Erythroblast (primary cell): ENCODE measurements around the gene MDFIC2.

Experiments
- GATA1 ChIP-seq: IDR thresholded peaks from 2 replicates; pipeline ENCODE4 v1.6.1; 2011; ENCODE audit warnings: low read depth, mild to moderate bottlenecking, control low read depth, low read length, moderate library complexity
- POLR2A ChIP-seq: IDR thresholded peaks from 2 replicates; pipeline ENCODE4 v1.6.1; 2011; ENCODE audit warnings: mild to moderate bottlenecking, low read length

DNA sequence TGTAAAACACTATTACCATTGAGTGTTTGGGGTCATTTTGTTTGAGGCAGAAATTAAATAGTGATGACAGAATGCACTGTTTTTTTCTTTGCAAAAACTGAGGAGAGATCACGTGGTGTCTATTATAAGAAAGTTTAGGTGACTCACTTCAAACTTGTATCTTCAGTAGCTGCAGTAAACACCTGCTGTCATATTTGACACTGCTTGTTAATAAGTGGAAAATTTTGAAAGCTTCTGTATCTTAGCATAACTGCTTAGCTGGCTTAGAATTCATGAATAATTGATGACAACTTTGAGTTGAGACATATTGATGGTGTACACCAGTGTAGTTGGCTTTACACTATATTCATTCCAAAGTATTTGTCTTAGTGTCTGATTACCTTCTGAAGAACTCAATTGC is 29.7 kb upstream of the MDFIC2 start:
- no peak for TF ChIP-seq POLR2A
- no peak for TF ChIP-seq GATA1
